Nephron progenitor cell (in vitro differentiated cells): ENCODE data around the gene GRM2.

Experiments used
- DNase-seq: peaks from one replicate; pipeline ENCODE4 v3.0.0; 2021
- H3K27ac Mint-ChIP-seq: 2 replicates; pipeline ENCODE4 v1.8.0; 2021; ENCODE audit warnings: mild to moderate bottlenecking, moderate library complexity, mixed read lengths
- H3K27me3 Mint-ChIP-seq: 2 replicates; pipeline ENCODE4 v1.8.0; 2021; ENCODE audit warnings: mild to moderate bottlenecking, low read depth, mixed read lengths; ENCODE audit not compliant: poor library complexity
- H3K36me3 Mint-ChIP-seq: 2 replicates; pipeline ENCODE4 v1.8.0; 2021; ENCODE audit warnings: low read depth, mixed read lengths
- H3K4me1 Mint-ChIP-seq: 2 replicates; pipeline ENCODE4 v1.8.0; 2021; ENCODE audit warnings: mixed read lengths
- H3K4me3 Mint-ChIP-seq: 2 replicates; pipeline ENCODE4 v1.8.0; 2021; ENCODE audit warnings: mild to moderate bottlenecking, moderate library complexity, mixed read lengths
- H3K9me3 Mint-ChIP-seq: 2 replicates; pipeline ENCODE4 v1.8.0; 2021; ENCODE audit warnings: mild to moderate bottlenecking, moderate library complexity, mixed read lengths
- CTCF ChIP-seq: fragments of 200-600 bp; sonication (generic); IDR thresholded peaks from 2 replicates; pipeline ENCODE4 v1.5.0; 2021; ENCODE audit warnings: antibody characterized with exemption

The GRM2 gene

GRCh38 chr3:51718547-51719409, 11.9 kb downstream of the GRM2 start:
- Mint-ChIP-seq H3K27ac (peak overlapping the region; percentile 75), H3K4me3 (no peak overlapping the region), H3K4me1 (peaks cover 9% of the 10 kb centered on the region), H3K9me3 (no peaks in the 10 kb centered on the region), H3K36me3 (no peaks in the 10 kb centered on the region), H3K27me3 (peaks cover 6% of the 10 kb centered on the region)
- DNase-seq = peak; percentile 78
- TF ChIP-seq CTCF = peak; percentile 76

GRCh38 chr3:51719410-51720025, 12.7 kb downstream of the GRM2 start:
- no peak for DNase-seq
- Mint-ChIP-seq H3K27me3 (peaks cover 6% of the 10 kb centered on the region), H3K4me3 (no peak overlapping the region), H3K27ac (no peak overlapping the region), H3K4me1 (peaks cover 9% of the 10 kb centered on the region), H3K36me3 (no peaks in the 10 kb centered on the region), H3K9me3 (no peaks in the 10 kb centered on the region)
- TF ChIP-seq CTCF = peak; percentile 37

GRCh38 chr3:51720292-51721061, 13.6 kb downstream of the GRM2 start:
- Mint-ChIP-seq H3K9me3 (no peaks in the 10 kb centered on the region), H3K27ac (no peak overlapping the region), H3K27me3 (peaks cover 6% of the 10 kb centered on the region), H3K4me3 (peak overlapping the region; percentile 35), H3K36me3 (no peaks in the 10 kb centered on the region), H3K4me1 (peaks cover 9% of the 10 kb centered on the region)
- no peak for TF ChIP-seq CTCF
- DNase-seq = no peak

GRCh38 chr3:51721062-51721745, 14.3 kb downstream of the GRM2 start:
- no peak for TF ChIP-seq CTCF
- DNase-seq = no peak
- Mint-ChIP-seq H3K9me3 (no peaks in the 10 kb centered on the region), H3K27me3 (peaks cover 6% of the 10 kb centered on the region), H3K4me1 (peaks cover 9% of the 10 kb centered on the region), H3K36me3 (no peaks in the 10 kb centered on the region), H3K27ac (no peak overlapping the region), H3K4me3 (no peak overlapping the region)

GRCh38 chr3:51722362-51722761, 15.5 kb downstream of the GRM2 start:
- no peak for TF ChIP-seq CTCF
- H3K4me3 Mint-ChIP-seq = no peak overlapping the region

More at GRCh38 chr3:51722362-51722761, 15.5 kb downstream of the GRM2 start:
- Mint-ChIP-seq H3K27ac (no peak overlapping the region), H3K27me3 (peaks cover 6% of the 10 kb centered on the region), H3K9me3 (no peaks in the 10 kb centered on the region), H3K36me3 (no peaks in the 10 kb centered on the region), H3K4me1 (peaks cover 9% of the 10 kb centered on the region)
- DNase-seq = no peak
